ENCODE measurements around the gene LRIG2. TPM values are rescaled to one million over a fixed set of nuclear protein-coding genes. Genes with fewer than 3 reads are reported as not detected.

The LRIG2 gene
- total and polyA plus RNA-seq, 9 of the 15 experiments (the other 6 are each of a cell fraction or from before 2014, with no cell fraction given): 1.8 to 28.1 (median 11.5) TPM

- no peak for TF ChIP-seq ZBTB40 (IDR thresholded peaks at IDR 0.05)
- TF ChIP-seq ZBTB40 (CRISPR knock-in tag; IDR thresholded peaks at IDR 0.05): no peak
- TF ChIP-seq PURB (CRISPR knock-in tag; IDR thresholded peaks at IDR 0.05; ENCODE audit: low read depth): no peak
- no peak for TF ChIP-seq SAP30 (IDR thresholded peaks at IDR 0.05; ENCODE audit: borderline replicate concordance, insufficient read depth, low read depth, low read length, poor library complexity, severe bottlenecking)
- TF ChIP-seq ELK1 (CRISPR knock-in tag; IDR thresholded peaks at IDR 0.05): no peak
- peak; percentile 24 for TF ChIP-seq PHF20 (IDR thresholded peaks at IDR 0.05; ENCODE audit: partially characterized antibody)
- TF ChIP-seq MED1 (CRISPR knock-in tag; IDR thresholded peaks at IDR 0.05; ENCODE audit: borderline replicate concordance): no peak
- TF ChIP-seq RBFOX2 (IDR thresholded peaks at IDR 0.05; ENCODE audit: low read depth, low read length): peak; percentile 27; the same call in 1 of the 2 replicates
- no peak for TF ChIP-seq ZNF57 (CRISPR knock-in tag; IDR thresholded peaks at IDR 0.05)
- 0 out of 2 replicates have a peak, but pooled peaks have one; percentile 25 for TF ChIP-seq CREM (IDR thresholded peaks at IDR 0.05; ENCODE audit: low read depth)
- peak; percentile 54 for TF ChIP-seq ATF4 (CRISPR knock-in tag; IDR thresholded peaks at IDR 0.05)
- no peak for TF ChIP-seq RFX7 (CRISPR knock-in tag; IDR thresholded peaks at IDR 0.05)
- no peak for TF ChIP-seq NUFIP1 (IDR thresholded peaks at IDR 0.05; ENCODE audit: partially characterized antibody)
- peak; percentile 100 for TF ChIP-seq ZNF316 (IDR thresholded peaks at IDR 0.05)
- TF ChIP-seq DEAF1 (CRISPR knock-in tag; IDR thresholded peaks at IDR 0.05): peak; percentile 42; the same call in 1 of the 2 replicates
These were observed 68.9 kb downstream of the LRIG2 start (continued) for GRCh38 chr1:113141650-113142473.
